IMR-90 (cell line): ENCODE results near the gene ITSN1. TPM values are rescaled to one million over a fixed set of nuclear protein-coding genes. Genes with fewer than 3 reads are reported as not detected.

Experiments
- ATAC-seq: fragments of 200-7000 bp; cut with Tn5 transposase; 2 replicates; pipeline ENCODE4 v1.9.1; 2020; ENCODE audit warnings: low read depth, mild to moderate bottlenecking, moderate library complexity
- BruUV-seq: library from RNA; stranded (reverse); fragments of 400-500 nt; replicated peaks from 2 replicates; lab custom pipeline; 2021; lab: Mats Ljungman, UMichigan
- CTCF ChIA-PET: fragments of 300-600 bp; formaldehyde crosslinking; extraction: SDS; loops from one replicate; lab custom pipeline; 2021; ENCODE audit warnings: antibody characterized with exemption; lab: Yijun Ruan, JAX
- POLR2A ChIA-PET: fragments of 300-600 bp; sonication (Branson Sonifier 250); formaldehyde crosslinking; loops from one replicate; lab custom pipeline; 2022; ENCODE audit warnings: antibody characterized with exemption; ENCODE audit not compliant: unreplicated experiment; lab: Charles Lee
- DNase-seq: peaks from one replicate; pipeline ENCODE4 v3.0.0; 2013
- H2AFZ ChIP-seq: replicated peaks from 2 replicates; pipeline ENCODE3; 2013; ENCODE audit warnings: low read length, mild to moderate bottlenecking; ENCODE audit not compliant: poor library complexity
- H2AK5ac ChIP-seq: 2 replicates; pipeline ENCODE4 v1.6.1; 2013; ENCODE audit warnings: low read depth, low read length, inconsistent platforms
- H2AK9ac ChIP-seq: replicated peaks from 2 replicates; pipeline ENCODE3; 2013; ENCODE audit warnings: mild to moderate bottlenecking, low read depth, low read length, moderate library complexity; ENCODE audit not compliant: poor library complexity
- H2BK120ac ChIP-seq: 2 replicates; pipeline ENCODE4 v1.6.1; 2013; ENCODE audit warnings: low read depth, low read length, inconsistent platforms
- H2BK15ac ChIP-seq: 3 replicates; pipeline ENCODE4 v1.6.1; 2013; ENCODE audit warnings: low read depth, low read length, inconsistent platforms
- H2BK20ac ChIP-seq: 2 replicates; pipeline ENCODE4 v1.6.1; 2013; ENCODE audit warnings: low read depth, mild to moderate bottlenecking, inconsistent platforms, low read length, moderate library complexity
- H2BK5ac ChIP-seq: 2 replicates; pipeline ENCODE4 v1.6.1; 2013; ENCODE audit warnings: mild to moderate bottlenecking, low read depth, low read length, inconsistent platforms; ENCODE audit not compliant: poor library complexity, severe bottlenecking
- H3K14ac ChIP-seq: replicated peaks from 2 replicates; pipeline ENCODE4 v1.6.1; 2013; ENCODE audit warnings: low read depth, low read length, inconsistent platforms
- H3K18ac ChIP-seq: 2 replicates; pipeline ENCODE4 v1.6.1; 2013; ENCODE audit warnings: low read depth, low read length, control low read depth
- H3K23ac ChIP-seq: 2 replicates; pipeline ENCODE4 v1.6.1; 2013; ENCODE audit warnings: low read depth, low read length, inconsistent platforms
- H3K27ac ChIP-seq: 2 replicates; pipeline ENCODE4 v1.5.1; 2013; ENCODE audit warnings: mild to moderate bottlenecking, control low read depth, low read length; ENCODE audit not compliant: insufficient read depth
- H3K27me3 ChIP-seq: 2 replicates; pipeline ENCODE4 v1.6.1; 2013; ENCODE audit warnings: low read length; ENCODE audit not compliant: control insufficient read depth, insufficient read depth
- H3K36me3 ChIP-seq: 2 replicates; pipeline ENCODE4 v1.6.1; 2013; ENCODE audit warnings: low read length, mixed read lengths; ENCODE audit not compliant: control insufficient read depth, insufficient read depth
- H3K4ac ChIP-seq: 2 replicates; pipeline ENCODE4 v1.6.1; 2013; ENCODE audit warnings: low read depth, low read length, inconsistent platforms
- H3K4me1 ChIP-seq: 2 replicates; pipeline ENCODE4 v1.6.1; 2013; ENCODE audit warnings: low read length, mixed read lengths; ENCODE audit not compliant: control insufficient read depth, insufficient read depth
- H3K4me2 ChIP-seq: 2 replicates; pipeline ENCODE4 v1.6.1; 2013; ENCODE audit warnings: low read depth, mild to moderate bottlenecking, control low read depth, low read length, moderate library complexity
- H3K4me3 ChIP-seq: 2 replicates; pipeline ENCODE4 v1.5.1; 2013; ENCODE audit warnings: low read depth, mild to moderate bottlenecking, control low read depth, low read length, moderate library complexity; ENCODE audit not compliant: insufficient read depth
- H3K56ac ChIP-seq: 2 replicates; pipeline ENCODE4 v1.6.1; 2013; ENCODE audit warnings: low read length, inconsistent platforms; ENCODE audit not compliant: insufficient read depth; ENCODE audit errors: extremely low read depth
- H3K79me1 ChIP-seq, 2 experiments: 2 replicates each; pipeline ENCODE4 v1.6.1; 2013; ENCODE audit warnings: low read length in 2 of 2, inconsistent platforms in 1 of 2, low read depth in 1 of 2
- H3K9ac ChIP-seq: 2 replicates; pipeline ENCODE4 v1.6.1; 2013; ENCODE audit warnings: low read depth, low read length, control low read depth
- H3K9me1 ChIP-seq: 2 replicates; pipeline ENCODE4 v1.6.1; 2013; ENCODE audit warnings: low read length, inconsistent platforms; ENCODE audit not compliant: insufficient read depth
- H3K9me3 ChIP-seq: 2 replicates; pipeline ENCODE4 v1.6.1; 2013; ENCODE audit warnings: low read length; ENCODE audit not compliant: control insufficient read depth, insufficient read depth
- H4K20me1 ChIP-seq: 2 replicates; pipeline ENCODE4 v1.6.1; 2013; ENCODE audit warnings: low read length, inconsistent platforms; ENCODE audit not compliant: insufficient read depth
- H4K5ac ChIP-seq: 2 replicates; pipeline ENCODE4 v1.6.1; 2013; ENCODE audit warnings: mild to moderate bottlenecking, low read depth, low read length, control low read depth
- H4K8ac ChIP-seq, 2 experiments: 2 replicates each; pipeline ENCODE4 v1.6.1; 2013; ENCODE audit warnings: low read depth in 2 of 2, low read length in 2 of 2, control low read depth in 1 of 2, inconsistent platforms in 1 of 2
- H4K91ac ChIP-seq: 2 replicates; pipeline ENCODE4 v1.6.1; 2013; ENCODE audit warnings: low read depth, low read length, inconsistent platforms; ENCODE audit not compliant: insufficient read depth
- CEBPB ChIP-seq: IDR thresholded peaks from 2 replicates; pipeline ENCODE4 v1.6.1; 2012; ENCODE audit warnings: low read depth, low read length, improper control_type of control experiment
- ELK1 ChIP-seq: fragments of 150-350 bp; IDR thresholded peaks from 2 replicates; pipeline ENCODE4 v1.6.1; 2016; ENCODE audit warnings: low read depth, mild to moderate bottlenecking, low read length, moderate library complexity, borderline replicate concordance
- FOS ChIP-seq: fragments of 150-350 bp; IDR thresholded peaks from 2 replicates; pipeline ENCODE4 v1.6.1; 2016; ENCODE audit warnings: low read depth, low read length
- RAD21 ChIP-seq: IDR thresholded peaks from 2 replicates; pipeline ENCODE4 v1.6.1; 2012; ENCODE audit warnings: low read length, improper control_type of control experiment
- RFX5 ChIP-seq: IDR thresholded peaks from 2 replicates; pipeline ENCODE4 v1.8.0; 2012; ENCODE audit warnings: low read depth, mild to moderate bottlenecking, low read length, moderate library complexity
- SMC3 ChIP-seq: fragments of 150-350 bp; IDR thresholded peaks from 2 replicates; pipeline ENCODE4 v1.6.1; 2016; ENCODE audit warnings: low read depth, mild to moderate bottlenecking, antibody characterized with exemption, low read length, moderate library complexity
- WGBS, 2 experiments: methylation state at CpG; one replicate each; pipeline versions ENCODE4 v1.1.5 to v1.1.7; 2013; ENCODE audit warnings: missing lambda C conversion rate in 2 of 2; ENCODE audit not compliant: insufficient read length in 1 of 2; ENCODE audit errors: extremely low coverage in 2 of 2; 5-methylcytosine and 5-hydroxymethylcytosine counted together
- dilution Hi-C: fragments of 300-500 bp; cut with HindIII; formaldehyde crosslinking; loops from one replicate; pipeline ENCODE4 v1.14.3; 2018; ENCODE audit warnings: low sequenced_read_pairs; ENCODE audit not compliant: unreplicated experiment
- in situ Hi-C: fragments of 300-500 bp; cut with MboI; formaldehyde crosslinking; loops from 3 replicates; pipeline ENCODE4 v1.14.3; 2019; ENCODE audit warnings: low sequenced_read_pairs, inconsistent platforms, mixed read lengths
- intact Hi-C: fragments of 100-400 bp; cut with micrococcal nuclease; formaldehyde crosslinking; loops from 2 replicates; pipeline ENCODE4 v1.10.0; 2022
- polyA plus RNA-seq, 3 experiments: library from polyadenylated mRNA; depleted of rRNA; stranded (reverse); fragments of >200 nt; gene quantifications; 2 replicates each; pipeline ENCODE4 v1.2.3, GENCODE V29; 2012; ENCODE audit warnings: low replicate concordance in 1 of 3
- total RNA-seq: library from RNA; depleted of rRNA; stranded (reverse); fragments of >200 nt; gene quantifications from 2 replicates; pipeline ENCODE4 v1.2.3, GENCODE V29; 2012
- TF ChIP-seq, protein P1 (sequence below): fragments of 150-350 bp; IDR thresholded peaks from 2 replicates; pipeline ENCODE4 v1.6.1; 2017; ENCODE audit warnings: mild to moderate bottlenecking, antibody characterized with exemption, low read length, low read depth
- TF ChIP-seq, protein P2 (sequence below): conservative IDR thresholded peaks from 2 replicates; pipeline ENCODE4 v1.5.1; 2012; ENCODE audit warnings: mild to moderate bottlenecking, low read depth, low read length, improper control_type of control experiment

Gene ITSN1
- total and polyA plus RNA-seq, 2 of the 4 experiments (the other 2 are of a cell fraction): 45.4 to 62.0 TPM

GRCh38 chr21:33736569-33736968 is 94.3 kb downstream of the ITSN1 start:
- no peak overlapping the region for H2BK20ac ChIP-seq
- peaks cover 7% of the 10 kb centered on the region for H3K9me1 ChIP-seq
- H4K91ac ChIP-seq: no peak overlapping the region
- no peak overlapping the region for H4K8ac ChIP-seq
- peaks cover 4% of the 10 kb centered on the region; the same call in 1 of the 2 replicates for H3K4me1 ChIP-seq
- H3K4me2 ChIP-seq: no peak overlapping the region
- no peaks in the 10 kb centered on the region for H3K27me3 ChIP-seq
- no peak overlapping the region for H2BK120ac ChIP-seq
- no peak overlapping the region for H3K4ac ChIP-seq
- DNase-seq (no peak), ATAC-seq (no peak)
- CTCF ChIA-PET: no interaction called here
- H4K20me1 ChIP-seq: no peaks in the 10 kb centered on the region
- TF ChIP-seq, protein P1, sequence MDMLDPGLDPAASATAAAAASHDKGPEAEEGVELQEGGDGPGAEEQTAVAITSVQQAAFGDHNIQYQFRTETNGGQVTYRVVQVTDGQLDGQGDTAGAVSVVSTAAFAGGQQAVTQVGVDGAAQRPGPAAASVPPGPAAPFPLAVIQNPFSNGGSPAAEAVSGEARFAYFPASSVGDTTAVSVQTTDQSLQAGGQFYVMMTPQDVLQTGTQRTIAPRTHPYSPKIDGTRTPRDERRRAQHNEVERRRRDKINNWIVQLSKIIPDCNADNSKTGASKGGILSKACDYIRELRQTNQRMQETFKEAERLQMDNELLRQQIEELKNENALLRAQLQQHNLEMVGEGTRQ: no peak
- TF ChIP-seq, protein P2, sequence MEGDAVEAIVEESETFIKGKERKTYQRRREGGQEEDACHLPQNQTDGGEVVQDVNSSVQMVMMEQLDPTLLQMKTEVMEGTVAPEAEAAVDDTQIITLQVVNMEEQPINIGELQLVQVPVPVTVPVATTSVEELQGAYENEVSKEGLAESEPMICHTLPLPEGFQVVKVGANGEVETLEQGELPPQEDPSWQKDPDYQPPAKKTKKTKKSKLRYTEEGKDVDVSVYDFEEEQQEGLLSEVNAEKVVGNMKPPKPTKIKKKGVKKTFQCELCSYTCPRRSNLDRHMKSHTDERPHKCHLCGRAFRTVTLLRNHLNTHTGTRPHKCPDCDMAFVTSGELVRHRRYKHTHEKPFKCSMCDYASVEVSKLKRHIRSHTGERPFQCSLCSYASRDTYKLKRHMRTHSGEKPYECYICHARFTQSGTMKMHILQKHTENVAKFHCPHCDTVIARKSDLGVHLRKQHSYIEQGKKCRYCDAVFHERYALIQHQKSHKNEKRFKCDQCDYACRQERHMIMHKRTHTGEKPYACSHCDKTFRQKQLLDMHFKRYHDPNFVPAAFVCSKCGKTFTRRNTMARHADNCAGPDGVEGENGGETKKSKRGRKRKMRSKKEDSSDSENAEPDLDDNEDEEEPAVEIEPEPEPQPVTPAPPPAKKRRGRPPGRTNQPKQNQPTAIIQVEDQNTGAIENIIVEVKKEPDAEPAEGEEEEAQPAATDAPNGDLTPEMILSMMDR: no peak
- TF ChIP-seq CEBPB: no peak
- no peak for TF ChIP-seq RAD21
- no peak for TF ChIP-seq ELK1
- no peak for TF ChIP-seq SMC3
- no peak for TF ChIP-seq FOS
- TF ChIP-seq RFX5: no peak
- no peak overlapping the region for H3K23ac ChIP-seq
- H4K5ac ChIP-seq: no peak overlapping the region
- peaks cover 17 to 19% of the 10 kb centered on the region in 2 experiments for H3K79me1 ChIP-seq
- dilution Hi-C loops: no loop called here
- POLR2A ChIA-PET: no interaction called here
- in situ Hi-C loops: no loop called here
- H3K9me3 ChIP-seq: no peaks in the 10 kb centered on the region
- H2BK15ac ChIP-seq: no peak overlapping the region
- H2BK5ac ChIP-seq: no peak overlapping the region
- no peak overlapping the region for H3K9ac ChIP-seq
- 89% methylated on average over 3 of the region's 3 CpGs; no CpG with 5 or more reads in 1 of the 2 experiments for WGBS, 2 experiments
- H3K27ac ChIP-seq: no peak overlapping the region
- H2AFZ ChIP-seq: no peak overlapping the region
- no peak overlapping the region for H2AK5ac ChIP-seq
- no peak overlapping the region for H3K56ac ChIP-seq
- H2AK9ac ChIP-seq: no peak overlapping the region
- intact Hi-C loops: no loop called here
- H3K4me3 ChIP-seq: no peak overlapping the region
- no peak overlapping the region for H3K18ac ChIP-seq
- H3K36me3 ChIP-seq: peaks cover 12% of the 10 kb centered on the region
- no TSS peak for BruUV-seq
- no peak overlapping the region for H3K14ac ChIP-seq
